NCI-H82 (cell line): ENCODE measurements around the gene HDAC5.
"Not testable (repeated sequence)": the region's sequence is repeated elsewhere in the genome, so short reads cannot be mapped to it uniquely, and the experiment has no call there.

Experiments used
- DNase-seq: peaks from one replicate; lab custom pipeline; 2025; lab: John Stamatoyannopoulos, UW

HDAC5 gene

GRCh38 chr17:44111777-44112176 lies 11.7 kb downstream of the HDAC5 start:
- DNase-seq: peak; percentile 33

- peak; percentile 98 for DNase-seq
Observed at GRCh38 chr17:44110823-44111633, 12.4 kb downstream of the HDAC5 start.

GRCh38 chr17:44110011-44110686 lies 13.3 kb downstream of the HDAC5 start:
- DNase-seq: no peak

- DNase-seq: no peak
Observed at GRCh38 chr17:44109312-44109630, 14.2 kb downstream of the HDAC5 start.

- peak; percentile 89 for DNase-seq
Observed at GRCh38 chr17:44108440-44109311, 14.8 kb downstream of the HDAC5 start.

- no peak for DNase-seq
Observed at GRCh38 chr17:44106801-44107200, 16.6 kb downstream of the HDAC5 start.

- DNase-seq: peak; percentile 82
Observed at GRCh38 chr17:44105941-44106340, 17.5 kb downstream of the HDAC5 start.

GRCh38 chr17:44105483-44105882 lies 18.0 kb downstream of the HDAC5 start:
- DNase-seq: peak; percentile 96

GRCh38 chr17:44102849-44103622 lies 20.4 kb downstream of the HDAC5 start:
- DNase-seq: peak; percentile 25

- DNase-seq: not testable (repeated sequence)
Observed at GRCh38 chr17:44101858-44102257, 21.6 kb downstream of the HDAC5 start.

GRCh38 chr17:44097110-44097958 lies 26.1 kb downstream of the HDAC5 start:
- DNase-seq: no peak

GRCh38 chr17:44095647-44096496 lies 27.6 kb downstream of the HDAC5 start:
- DNase-seq: peak; percentile 98

GRCh38 chr17:44095388-44095646 lies 28.1 kb downstream of the HDAC5 start:
- no peak for DNase-seq

GRCh38 chr17:44094701-44095387 lies 28.6 kb downstream of the HDAC5 start:
- DNase-seq: no peak

GRCh38 chr17:44093231-44093900 lies 30.1 kb downstream of the HDAC5 start:
- no peak for DNase-seq

- DNase-seq: no peak
Observed at GRCh38 chr17:44092051-44092450, 31.4 kb downstream of the HDAC5 start.

GRCh38 chr17:44091200-44091997 lies 32.0 kb downstream of the HDAC5 start:
- no peak for DNase-seq

- no peak for DNase-seq
Observed at GRCh38 chr17:44088254-44088653, 35.2 kb downstream of the HDAC5 start.
